B cell (primary cell): ENCODE results near the gene FBXO24. TPM values are rescaled to one million over a fixed set of nuclear protein-coding genes. Genes with fewer than 3 reads are reported as not detected.

Experiments
- ATAC-seq: fragments of 200-7000 bp; cut with Tn5 transposase; one replicate; pipeline ENCODE4 v1.10.0; 2021; ENCODE audit warnings: low read depth, mild to moderate bottlenecking, moderate number of reproducible peaks, moderate library complexity
- CTCF ChIA-PET: fragments of 350-600 bp; sonication (Branson Sonifier 250); formaldehyde crosslinking; loops from one replicate; lab custom pipeline; 2021; ENCODE audit warnings: antibody characterized with exemption, inconsistent platforms; lab: Charles Lee
- POLR2A ChIA-PET: fragments of 350-600 bp; sonication (Branson Sonifier 250); formaldehyde crosslinking; loops from one replicate; lab custom pipeline; 2021; ENCODE audit warnings: antibody characterized with exemption; lab: Charles Lee
- DNase-seq: peaks from one replicate; pipeline ENCODE4 v3.0.0; 2013
- H2AFZ ChIP-seq: 2 replicates; pipeline ENCODE4 v1.6.1; 2012; ENCODE audit warnings: mild to moderate bottlenecking, low read depth, low read length; ENCODE audit not compliant: insufficient read depth, poor library complexity, severe bottlenecking
- H3K27ac ChIP-seq, 2 donors: 1 replicate in 1 of 2; 2 replicates in 1 of 2; pipeline ENCODE4 v1.5.1; 2012 to 2013; ENCODE audit warnings: low read length in 2 of 2, mild to moderate bottlenecking in 2 of 2, moderate library complexity in 1 of 2
- H3K27me3 ChIP-seq, 4 experiments: fragments of 200-600 bp in 1 of 4; sonication (generic) in 1 of 4; replicated peaks in 1 of 4; 1 replicate in 2 of 4; 2 replicates in 2 of 4; pipeline versions ENCODE4 v1.6.1 to v1.7.0; 2013 to 2016; ENCODE audit warnings: low read length in 3 of 4, mild to moderate bottlenecking in 2 of 4, mixed read lengths in 1 of 4, moderate library complexity in 1 of 4; ENCODE audit not compliant: insufficient read depth in 4 of 4, control insufficient read depth in 3 of 4; ENCODE audit errors: control extremely low read depth in 1 of 4
- H3K36me3 ChIP-seq, 2 experiments: replicated peaks in 1 of 2; 1 replicate in 1 of 2; 2 replicates in 1 of 2; pipeline versions ENCODE4 v1.6.1 to v1.7.1; 2013; ENCODE audit warnings: low read length in 1 of 2; ENCODE audit not compliant: insufficient read depth in 2 of 2, control insufficient read depth in 1 of 2; ENCODE audit errors: control extremely low read depth in 1 of 2, extremely low read depth in 1 of 2
- H3K4me1 ChIP-seq, 2 donors: fragments of 200-600 bp in 1 of 2; sonication (generic) in 1 of 2; 1 replicate in 1 of 2; 2 replicates in 1 of 2; pipeline versions ENCODE4 v1.5.1 to v1.6.1; 2013 to 2017; ENCODE audit warnings: low read length in 2 of 2; ENCODE audit not compliant: control insufficient read depth in 2 of 2, insufficient read depth in 2 of 2
- H3K4me2 ChIP-seq: replicated peaks from 2 replicates; pipeline ENCODE3; 2012; ENCODE audit warnings: mild to moderate bottlenecking, low read depth, low read length; ENCODE audit not compliant: poor library complexity, severe bottlenecking
- H3K4me3 ChIP-seq, 5 experiments: fragments of 200-600 bp in 1 of 5; sonication (generic) in 1 of 5; 1 replicate in 3 of 5; 2 replicates in 2 of 5; pipeline versions ENCODE4 v1.5.1 to v1.7.0; 2011 to 2016; ENCODE audit warnings: low read length in 4 of 5, mild to moderate bottlenecking in 4 of 5, low read depth in 2 of 5, control low read depth in 1 of 5, moderate library complexity in 1 of 5; ENCODE audit not compliant: insufficient read depth in 1 of 5; ENCODE audit errors: control extremely low read depth in 1 of 5, extremely low read depth in 1 of 5
- H3K79me2 ChIP-seq: fragments of 200-600 bp; sonication (generic); one replicate; pipeline ENCODE4 v1.6.0; 2016; ENCODE audit warnings: low read length; ENCODE audit not compliant: control insufficient read depth, insufficient read depth
- H3K9ac ChIP-seq: fragments of 200-600 bp; sonication (generic); 2 replicates; pipeline ENCODE4 v1.6.1; 2017; ENCODE audit warnings: mild to moderate bottlenecking, low read length, moderate library complexity
- H3K9me3 ChIP-seq, 3 donors: one replicate each; pipeline versions ENCODE4 v1.6.1 to v1.7.1; 2013; ENCODE audit warnings: low read length in 2 of 3; ENCODE audit not compliant: control insufficient read depth in 2 of 3, insufficient read depth in 1 of 3; ENCODE audit errors: control extremely low read depth in 1 of 3
- H4K20me1 ChIP-seq: 2 replicates; pipeline ENCODE4 v1.6.0; 2012; ENCODE audit warnings: mild to moderate bottlenecking, low read length; ENCODE audit not compliant: insufficient read depth, control insufficient read depth, poor library complexity, severe bottlenecking
- H3K27ac Mint-ChIP-seq: one replicate; pipeline ENCODE4 v1.8.0; 2021; ENCODE audit warnings: mixed read lengths
- H3K27me3 Mint-ChIP-seq: one replicate; pipeline ENCODE4 v1.8.0; 2021; ENCODE audit warnings: mixed read lengths
- H3K4me1 Mint-ChIP-seq: one replicate; pipeline ENCODE4 v1.8.0; 2021; ENCODE audit warnings: mixed read lengths
- H3K4me3 Mint-ChIP-seq: one replicate; pipeline ENCODE4 v1.8.0; 2021; ENCODE audit warnings: mixed read lengths
- H3K9me3 Mint-ChIP-seq: one replicate; pipeline ENCODE4 v1.8.0; 2022; ENCODE audit warnings: mixed read lengths; ENCODE audit not compliant: insufficient read depth
- CTCF ChIP-seq: fragments of 200-600 bp; IDR thresholded peaks from one replicate; pipeline ENCODE4 v1.8.0; 2022; ENCODE audit warnings: antibody characterized with exemption, mild to moderate bottlenecking
- EZH2 ChIP-seq: IDR thresholded peaks from 2 replicates; pipeline ENCODE4 v1.6.1; 2012; ENCODE audit warnings: borderline replicate concordance, low read depth, mild to moderate bottlenecking, moderate library complexity, low read length; ENCODE audit not compliant: insufficient read depth, poor library complexity, severe bottlenecking
- WGBS: methylation state at CpG from one replicate; pipeline ENCODE4 v1.1.5; 2013; ENCODE audit warnings: missing lambda C conversion rate; ENCODE audit not compliant: insufficient coverage; 5-methylcytosine and 5-hydroxymethylcytosine counted together
- intact Hi-C: fragments of 100-400 bp; cut with micrococcal nuclease; formaldehyde crosslinking; loops from one replicate; pipeline ENCODE4 v1.10.0; 2022
- polyA plus RNA-seq: library from polyadenylated mRNA; depleted of rRNA; stranded (reverse); fragments of >200 nt; gene quantifications from 2 replicates; pipeline ENCODE4 v1.2.3, GENCODE V29; 2012
- total RNA-seq, 2 donors: library from RNA; stranded (reverse); fragments of 120-200 nt in 1 of 2; gene quantifications; 1 replicate in 1 of 2; 2 replicates in 1 of 2; pipeline versions ENCODE4 v1.2.3 to v1.2.4, GENCODE V29; 2013 to 2022

Gene FBXO24
- total and polyA plus RNA-seq, 2 donors (not counting 1 experiment from before 2014, with no cell fraction given) = 1.2 to 1.6 TPM

GRCh38 chr7:100611983-100612729, 26.0 kb downstream of the FBXO24 start, which contains the start of gene MOSPD3:
MOSPD3 (plus strand) TSS chr7:100612540; CDS start chr7:100612792, 252 bp downstream.
- peak within 1 kb of the TSS; percentile 53 to 93 (median 84) for H3K4me3 ChIP-seq
- peak within 1 kb of the TSS; percentile 90 for H2AFZ ChIP-seq
- CTCF ChIA-PET = interaction anchor here (0.5 to 3.2 kb wide), 18 partner anchors 8 to 511 kb away, joined by 3 to 26 read pairs (median 4); partner anchors contain the start of genes AP4M1, FBXO24, GIGYF1 and MCM7
- Mint-ChIP-seq H3K4me3 (peak within 1 kb of the TSS; percentile 93), H3K4me1 (peaks cover 18% of the 10 kb centered on the region), H3K27me3 (no peaks in the 10 kb centered on the region), H3K9me3 (no peaks in the 10 kb centered on the region), H3K27ac (peak within 1 kb of the TSS; percentile 99)
- H3K4me2 ChIP-seq = peak within 1 kb of the TSS; percentile 96
- H3K27me3 ChIP-seq = no peaks in the 10 kb centered on the region
- ATAC-seq = peak; percentile 91
- H3K27ac ChIP-seq = peak within 1 kb of the TSS; percentile 82
- intact Hi-C loops = loop anchor here (1.0 to 10.0 kb wide), 11 partner anchors 8 to 633 kb away; partner anchors contain the start of genes AGFG2, COPS6, FBXO24 and FIS1
- H4K20me1 ChIP-seq = no peaks in the 10 kb centered on the region
- DNase-seq = peak; percentile 99
- no peaks in the 10 kb centered on the region for H3K9me3 ChIP-seq
- H3K4me1 ChIP-seq = peaks cover 13 to 19% of the 10 kb centered on the region in 2 donors
- no peak for TF ChIP-seq CTCF
- no peak for TF ChIP-seq EZH2
- H3K36me3 ChIP-seq = peaks cover 0 to 3% of the 10 kb centered on the region in 2 experiments
- POLR2A ChIA-PET = interaction anchor here (0.5 to 2.6 kb wide), 10 partner anchors 9 to 508 kb away, joined by 3 to 26 read pairs (median 9); partner anchors contain the start of genes FBXO24, GNB2, LRCH4 and MEPCE
- H3K9ac ChIP-seq = peak within 1 kb of the TSS; percentile 78
- WGBS = under 1% methylated on average over 61 of the region's 61 CpGs
- H3K79me2 ChIP-seq = no peaks in the 10 kb centered on the region
